ENCODE results near the gene VWA3A.
"Not testable (repeated sequence)": the region's sequence is repeated elsewhere in the genome, so short reads cannot be mapped to it uniquely, and the experiment has no call there.

The VWA3A gene

GRCh38 chr16:22088642-22089041 is 3.7 kb upstream of the VWA3A start:
- no peak for DNase-seq

GRCh38 chr16:22089910-22090309 is 2.4 kb upstream of the VWA3A start:
- no peak for DNase-seq

- no peak for DNase-seq
Observed at GRCh38 chr16:22091721-22092120, 620 bp upstream of the VWA3A start.

- DNase-seq = no peak
Observed at GRCh38 chr16:22093331-22093730, 990 bp downstream of the VWA3A start.

- no peak for DNase-seq
Observed at GRCh38 chr16:22093996-22094395, 1.7 kb downstream of the VWA3A start.

GRCh38 chr16:22098405-22099255 is 6.3 kb downstream of the VWA3A start:
- peak; percentile 21 for DNase-seq

- DNase-seq = no peak
Observed at GRCh38 chr16:22099256-22099975, 7.1 kb downstream of the VWA3A start.

- no peak for DNase-seq
Observed at GRCh38 chr16:22103441-22103840, 11.1 kb downstream of the VWA3A start.

GRCh38 chr16:22109258-22109898 is 17.0 kb downstream of the VWA3A start:
- DNase-seq = no peak

GRCh38 chr16:22111629-22112028 is 19.3 kb downstream of the VWA3A start:
- not testable (repeated sequence) for DNase-seq

- no peak for DNase-seq
Observed at GRCh38 chr16:22116095-22116700, 23.9 kb downstream of the VWA3A start.

- DNase-seq = no peak
Observed at GRCh38 chr16:22117609-22118008, 25.3 kb downstream of the VWA3A start.

GRCh38 chr16:22120440-22120839 is 28.1 kb downstream of the VWA3A start:
- no peak for DNase-seq

- DNase-seq = no peak
Observed at GRCh38 chr16:22122239-22122638, 29.9 kb downstream of the VWA3A start.

GRCh38 chr16:22123146-22123545 is 30.8 kb downstream of the VWA3A start:
- no peak for DNase-seq

GRCh38 chr16:22123759-22124490 is 31.6 kb downstream of the VWA3A start:
- DNase-seq = no peak

GRCh38 chr16:22124583-22125284 is 32.4 kb downstream of the VWA3A start:
- no peak for DNase-seq

- DNase-seq = no peak
Observed at GRCh38 chr16:22126037-22126558, 33.8 kb downstream of the VWA3A start.

- DNase-seq = not testable (repeated sequence)
Observed at GRCh38 chr16:22128537-22128936, 36.2 kb downstream of the VWA3A start.

GRCh38 chr16:22130528-22130927 is 38.2 kb downstream of the VWA3A start:
- no peak for DNase-seq

GRCh38 chr16:22132801-22133200 is 40.5 kb downstream of the VWA3A start:
- no peak for DNase-seq

- no peak for DNase-seq
Observed at GRCh38 chr16:22138482-22138881, 46.1 kb downstream of the VWA3A start.
